ENCODE data around the gene EYS.
A peak's percentile ranks its signal among the peaks of the same experiment; 100 is the strongest.

DNA sequence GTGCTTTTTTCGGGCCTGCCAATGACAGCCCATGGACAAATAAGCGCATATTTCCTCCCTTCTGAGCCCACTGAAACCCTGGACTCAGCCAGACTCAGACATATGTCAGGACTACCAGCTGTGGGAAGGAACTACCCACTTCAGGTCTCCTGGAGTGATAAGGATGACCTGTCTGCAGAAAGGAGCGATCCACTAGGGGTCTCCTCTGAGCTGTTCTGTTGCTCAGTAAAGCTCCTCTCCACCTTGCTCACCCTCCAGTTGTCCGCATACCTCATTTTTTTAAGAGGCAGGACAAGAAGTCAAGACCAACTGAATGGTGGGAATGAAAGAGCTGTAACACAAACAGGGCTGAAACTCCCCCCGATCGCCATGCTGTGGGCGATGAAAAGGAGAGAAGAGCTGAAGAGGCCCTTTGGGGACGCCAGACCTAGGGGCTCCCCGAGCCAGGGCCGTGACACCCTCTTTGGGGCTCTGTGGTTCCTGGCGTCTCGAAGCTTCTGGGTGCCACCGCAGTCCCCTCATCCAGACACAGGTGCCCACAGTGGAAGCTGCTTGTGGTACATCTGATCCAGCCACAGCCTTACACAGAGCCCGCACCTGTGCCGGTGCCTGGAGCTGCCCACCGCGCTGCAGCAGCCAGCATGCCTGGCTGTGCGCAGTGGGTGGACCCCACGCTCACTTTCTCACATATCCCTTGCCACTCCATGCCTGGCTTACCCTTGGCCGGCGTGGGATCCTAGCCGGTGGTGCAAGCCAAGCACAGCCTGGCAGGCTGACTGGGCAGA is 68.8 kb downstream of the EYS start:
- TF ChIP-seq, protein P1, sequence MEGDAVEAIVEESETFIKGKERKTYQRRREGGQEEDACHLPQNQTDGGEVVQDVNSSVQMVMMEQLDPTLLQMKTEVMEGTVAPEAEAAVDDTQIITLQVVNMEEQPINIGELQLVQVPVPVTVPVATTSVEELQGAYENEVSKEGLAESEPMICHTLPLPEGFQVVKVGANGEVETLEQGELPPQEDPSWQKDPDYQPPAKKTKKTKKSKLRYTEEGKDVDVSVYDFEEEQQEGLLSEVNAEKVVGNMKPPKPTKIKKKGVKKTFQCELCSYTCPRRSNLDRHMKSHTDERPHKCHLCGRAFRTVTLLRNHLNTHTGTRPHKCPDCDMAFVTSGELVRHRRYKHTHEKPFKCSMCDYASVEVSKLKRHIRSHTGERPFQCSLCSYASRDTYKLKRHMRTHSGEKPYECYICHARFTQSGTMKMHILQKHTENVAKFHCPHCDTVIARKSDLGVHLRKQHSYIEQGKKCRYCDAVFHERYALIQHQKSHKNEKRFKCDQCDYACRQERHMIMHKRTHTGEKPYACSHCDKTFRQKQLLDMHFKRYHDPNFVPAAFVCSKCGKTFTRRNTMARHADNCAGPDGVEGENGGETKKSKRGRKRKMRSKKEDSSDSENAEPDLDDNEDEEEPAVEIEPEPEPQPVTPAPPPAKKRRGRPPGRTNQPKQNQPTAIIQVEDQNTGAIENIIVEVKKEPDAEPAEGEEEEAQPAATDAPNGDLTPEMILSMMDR (conservative IDR thresholded peaks at IDR 0.05; ENCODE audit: low read length) = peak; percentile 35; the same call in 1 of the 2 replicates
- no peak for TF ChIP-seq EZH2phosphoT487 (IDR thresholded peaks at IDR 0.05; ENCODE audit: borderline replicate concordance)

All from Loucy (cell line).